NCI-H2171 (cell line): Measurements from ENCODE around the gene SLC6A17.

ENCODE experiments used
- DNase-seq: peaks from one replicate; lab custom pipeline; 2025; lab: John Stamatoyannopoulos, UW

The SLC6A17 gene

DNA sequence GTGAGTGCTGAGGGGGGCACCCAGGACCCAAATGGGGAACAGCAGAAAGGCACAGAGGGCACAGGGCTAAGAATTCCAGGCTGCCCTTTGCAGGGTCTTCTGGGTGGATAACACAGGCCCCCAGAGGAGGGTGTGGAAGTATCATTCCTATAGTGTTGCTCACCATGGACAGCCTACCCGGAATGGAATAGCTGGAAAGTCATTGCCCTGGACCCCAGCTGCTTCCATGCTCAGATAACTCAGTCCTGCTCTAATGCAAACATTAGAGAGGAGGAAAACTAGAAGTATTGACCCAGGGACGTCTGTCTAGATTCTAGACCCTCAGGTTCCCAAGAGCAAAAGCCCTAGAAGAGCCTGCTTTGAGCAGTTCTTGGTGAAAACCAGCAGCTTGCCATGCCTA is 24.7 kb downstream of the SLC6A17 start:
- no peak for DNase-seq

DNA sequence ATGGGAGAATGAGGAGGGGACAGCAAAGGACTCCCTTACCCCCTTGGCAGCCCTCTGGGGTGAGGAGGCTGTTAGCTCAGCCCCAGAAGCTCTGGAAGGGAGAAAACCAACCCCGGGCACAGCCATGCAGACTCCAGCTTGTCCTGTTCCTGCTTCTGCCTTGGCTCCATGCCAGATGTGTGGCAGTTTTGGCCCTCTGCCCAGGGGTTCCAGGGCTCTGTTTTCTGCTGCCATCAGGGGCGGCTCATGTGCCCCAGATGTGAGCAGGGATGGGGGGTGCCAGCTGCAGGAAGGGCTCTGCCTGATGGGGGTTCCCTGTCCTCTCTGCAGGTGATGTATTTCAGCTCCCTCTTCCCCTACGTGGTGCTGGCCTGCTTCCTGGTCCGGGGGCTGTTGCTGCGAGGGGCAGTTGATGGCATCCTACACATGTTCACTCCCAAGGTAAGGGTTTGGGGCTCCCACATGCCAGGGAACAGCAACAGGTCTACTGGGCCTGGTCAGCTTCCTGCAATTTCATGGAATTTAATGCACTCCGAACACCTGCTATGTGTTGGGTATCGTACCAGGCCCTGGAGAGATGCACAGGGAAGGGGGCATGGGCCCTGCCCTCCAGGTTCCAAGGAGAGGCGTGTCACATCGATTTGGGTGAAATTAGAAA is 26.1 kb downstream of the SLC6A17 start:
- peak; percentile 81 for DNase-seq

DNA sequence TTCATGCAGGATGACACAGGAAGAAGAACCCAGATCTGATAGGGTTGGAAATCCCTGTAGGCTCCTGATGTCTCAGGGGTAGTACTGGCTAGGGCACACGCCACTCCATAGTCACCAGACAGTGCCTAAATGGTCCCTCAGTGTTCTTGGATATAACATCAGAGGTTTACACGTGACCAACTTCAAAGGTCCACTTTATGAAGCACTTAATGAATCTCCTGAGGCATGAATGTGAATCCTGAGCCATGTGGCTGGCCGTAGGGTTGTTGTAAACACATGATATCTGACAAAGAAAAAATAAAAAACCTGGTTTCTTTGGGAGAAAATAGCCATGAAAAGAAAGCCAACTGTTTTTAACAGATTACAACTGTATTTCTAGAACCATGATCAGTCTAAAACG is 27.5 kb downstream of the SLC6A17 start:
- no peak for DNase-seq

DNA sequence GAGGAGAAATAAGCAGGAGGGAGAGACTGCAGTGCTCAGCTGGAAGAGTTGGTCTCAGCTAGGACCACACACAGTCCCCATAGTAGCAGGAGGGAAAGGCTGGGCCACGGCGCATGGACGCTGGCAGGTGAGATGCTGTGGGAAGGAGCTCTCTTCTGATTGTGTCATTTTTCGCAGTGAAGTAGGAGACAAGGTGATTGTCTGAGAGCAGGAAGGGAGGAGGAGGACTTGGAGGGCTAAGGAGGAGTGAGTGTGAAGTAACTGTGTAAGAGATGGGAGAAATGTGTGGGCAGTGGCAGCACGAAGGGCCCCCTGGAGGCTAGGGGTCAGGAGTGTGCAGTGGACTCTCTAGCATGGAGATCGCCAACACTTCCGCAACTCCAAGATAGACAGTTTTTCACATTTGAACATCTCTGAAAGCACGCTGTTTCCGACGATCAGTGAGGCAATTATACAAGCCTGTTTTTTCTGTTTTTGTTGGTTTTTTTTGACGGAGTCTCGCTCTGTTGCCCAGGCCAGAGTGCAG is 33.4 kb downstream of the SLC6A17 start:
- DNase-seq, result no peak

DNA sequence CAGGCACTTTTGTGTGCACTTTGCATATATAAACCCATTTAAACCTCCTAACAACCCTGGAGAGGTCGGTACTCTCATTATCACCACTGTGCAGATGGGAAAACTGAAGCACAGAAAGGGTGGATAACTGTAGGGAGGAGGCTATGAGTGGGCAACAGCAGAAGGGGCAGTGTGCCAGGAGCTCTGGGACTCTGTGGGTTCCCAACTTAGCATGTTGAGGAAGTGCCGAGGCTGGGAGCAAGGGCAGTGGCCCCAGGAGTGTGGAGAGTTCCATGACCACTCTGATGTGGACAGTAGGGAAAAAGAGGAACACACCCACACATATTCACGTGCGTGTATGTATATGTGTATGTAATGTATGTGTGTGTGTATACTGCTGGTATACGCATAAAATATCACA is 34.2 kb downstream of the SLC6A17 start:
- no peak for DNase-seq

DNA sequence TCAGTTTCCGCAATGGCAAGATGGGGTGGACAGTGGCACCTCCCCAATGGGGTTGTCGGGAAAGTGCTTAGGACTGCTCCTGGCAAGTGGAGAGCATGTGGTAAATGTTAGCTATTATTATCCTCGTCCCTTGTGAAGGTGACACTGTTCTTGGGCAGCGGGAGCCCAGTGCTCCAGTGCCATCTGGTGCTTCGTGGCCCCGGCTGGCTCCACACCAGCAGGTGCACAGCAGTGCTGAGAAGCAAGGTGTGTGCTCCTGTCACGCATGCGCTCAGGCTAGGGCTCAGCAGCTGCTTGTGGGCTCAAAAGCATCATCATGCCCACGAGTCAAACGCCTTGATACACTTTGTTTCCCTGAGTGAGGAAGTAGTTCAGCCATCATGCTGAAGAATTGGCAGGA is 34.9 kb downstream of the SLC6A17 start:
- peak; percentile 88 for DNase-seq

DNA sequence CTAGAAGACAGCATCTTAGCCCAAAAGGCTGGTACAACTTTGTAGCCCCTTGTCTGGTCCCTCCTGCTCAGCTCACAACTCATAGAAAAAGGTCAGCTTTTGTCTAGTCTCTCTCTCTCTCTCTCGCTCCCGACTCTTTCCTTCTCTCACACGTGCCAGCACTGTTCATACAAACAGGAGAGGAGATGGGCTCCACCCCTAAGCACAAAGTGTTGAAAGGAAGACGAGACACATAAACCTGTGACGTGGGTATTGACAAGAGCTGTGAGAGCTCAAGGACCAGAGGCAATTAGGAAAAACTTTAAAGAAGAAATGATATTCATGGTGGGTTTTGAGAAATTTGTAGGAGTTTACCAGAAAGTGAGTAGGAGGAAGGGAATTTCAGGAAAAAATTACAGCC is 36.3 kb downstream of the SLC6A17 start:
- DNase-seq, result no peak

DNA sequence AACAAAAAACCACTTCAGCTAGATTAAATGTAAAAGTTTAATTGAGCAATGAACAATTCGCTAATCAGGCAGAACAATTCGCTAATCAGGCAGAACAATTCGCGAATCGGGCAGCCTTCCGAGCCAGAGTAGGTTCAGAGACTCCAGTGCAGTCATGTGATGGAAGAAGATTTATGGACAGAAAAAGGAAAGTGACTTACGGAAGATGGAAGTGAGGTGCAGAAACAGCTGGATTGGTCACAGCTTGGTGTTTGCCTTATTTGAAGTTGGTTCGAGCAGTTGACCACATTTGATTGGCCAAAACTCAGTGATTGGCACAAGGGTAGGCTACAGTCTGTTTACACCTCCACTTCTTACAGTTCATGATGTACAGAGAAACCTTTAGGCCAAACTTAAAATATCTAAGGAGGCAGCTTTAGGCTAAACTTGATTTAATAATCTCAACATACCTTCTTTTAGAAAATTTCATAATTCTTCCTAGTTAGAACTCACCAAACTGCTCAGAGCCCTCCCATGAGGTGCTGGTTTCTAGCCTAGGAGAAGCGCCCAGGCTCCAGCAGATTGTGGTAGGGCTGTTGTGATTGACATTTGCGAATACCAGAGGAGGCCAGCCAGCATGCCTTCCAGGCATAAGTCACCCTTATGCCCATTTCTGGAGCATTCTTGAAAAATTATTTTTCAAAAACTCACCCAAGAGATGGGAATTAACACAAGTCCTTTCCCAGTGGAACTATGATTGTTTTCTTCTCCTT is 37.0 kb downstream of the SLC6A17 start:
- no peak for DNase-seq

DNA sequence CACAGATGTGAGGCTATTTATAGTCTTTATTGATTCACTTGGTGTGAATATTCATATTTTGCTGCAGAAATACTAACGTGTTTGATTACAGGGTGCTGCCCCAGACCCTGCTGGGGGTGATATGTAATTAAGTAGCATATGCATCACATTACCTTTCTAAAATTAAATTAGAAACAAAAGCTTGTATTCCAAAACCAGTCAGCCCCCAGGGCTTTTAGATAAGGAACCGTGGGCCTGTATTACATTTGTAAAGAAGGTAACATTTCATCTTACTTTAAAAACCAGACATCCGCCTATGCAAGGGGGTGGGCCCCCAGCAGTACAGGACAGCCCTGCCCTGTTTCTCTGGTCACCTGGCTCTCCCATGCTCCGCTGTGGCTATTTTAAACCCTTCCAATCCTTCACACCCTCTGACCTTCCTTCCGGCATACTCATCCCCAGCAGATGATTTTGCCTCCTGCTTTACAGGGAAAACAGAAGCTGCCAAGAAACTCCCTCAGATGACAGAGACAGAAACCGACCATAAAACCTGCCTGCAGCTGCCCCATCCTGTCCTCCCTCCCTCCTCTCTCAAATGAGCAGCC is 37.8 kb downstream of the SLC6A17 start:
- DNase-seq, result no peak

DNA sequence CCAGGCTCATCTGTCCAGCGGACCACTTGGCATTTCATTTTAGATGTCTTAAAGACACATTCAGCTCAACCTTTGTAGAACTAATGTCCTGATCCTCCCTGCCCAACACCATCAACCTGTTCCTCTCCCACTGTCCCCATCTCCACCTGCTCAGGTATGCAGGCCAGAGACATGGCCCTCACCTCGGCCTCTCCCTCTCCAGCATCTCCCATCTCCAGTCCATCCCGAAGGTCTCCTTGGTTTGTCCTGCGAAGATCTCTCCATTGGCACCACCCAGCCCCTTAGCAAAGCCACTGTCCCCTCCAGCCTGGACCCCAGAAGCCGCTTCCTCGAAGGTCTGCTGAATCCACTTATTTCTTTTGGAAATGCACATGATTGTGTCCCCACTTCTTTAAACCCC is 38.9 kb downstream of the SLC6A17 start:
- no peak for DNase-seq

DNA sequence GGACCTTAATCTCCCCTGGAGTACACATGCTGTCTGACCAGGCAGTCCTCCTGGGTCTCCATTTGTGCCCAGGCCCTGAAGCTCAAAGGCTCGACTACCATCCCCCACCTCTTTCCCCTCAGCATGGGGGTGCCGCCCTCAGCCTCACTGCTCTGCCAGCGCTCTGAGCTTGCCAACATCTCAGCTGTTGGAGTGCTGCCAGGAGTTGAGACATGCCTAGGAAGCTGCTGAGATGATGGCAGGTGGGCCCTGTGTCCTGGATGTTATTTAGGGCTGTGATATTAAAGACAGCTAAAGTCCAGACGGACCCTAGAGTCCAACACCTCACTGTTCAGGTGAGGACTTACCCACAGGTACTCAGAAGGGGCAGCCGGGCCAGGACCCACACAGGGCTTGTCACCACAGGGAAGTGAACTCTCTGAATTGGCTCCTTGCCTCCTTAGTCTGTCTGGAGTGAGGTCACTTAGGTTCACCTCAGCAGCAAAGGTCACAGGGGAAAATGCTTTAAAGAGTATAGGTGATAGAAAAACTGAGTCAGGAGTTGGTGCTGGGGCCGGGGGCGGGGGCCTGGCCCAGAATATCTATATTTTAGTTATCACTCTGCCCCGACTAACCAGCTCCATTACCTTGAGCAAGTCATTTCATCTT is 40.1 kb downstream of the SLC6A17 start:
- DNase-seq, result peak; percentile 68

DNA sequence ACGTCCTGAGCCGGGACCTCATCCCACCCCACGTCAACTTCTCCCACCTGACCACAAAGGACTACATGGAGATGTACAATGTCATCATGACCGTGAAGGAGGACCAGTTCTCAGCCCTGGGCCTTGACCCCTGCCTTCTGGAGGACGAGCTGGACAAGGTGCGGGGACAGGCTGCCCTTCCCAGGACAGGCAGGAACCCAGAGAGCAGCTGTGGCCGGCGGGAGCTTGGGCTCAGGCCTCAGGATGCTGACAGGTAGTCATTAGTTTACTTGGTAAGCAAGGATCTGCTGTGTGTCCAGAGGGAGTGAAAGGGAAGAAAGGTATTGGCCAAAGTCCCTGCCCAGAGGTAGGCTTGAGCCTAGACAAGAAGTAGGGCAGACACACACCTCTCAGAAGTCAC is 42.2 kb downstream of the SLC6A17 start:
- DNase-seq, result no peak

DNA sequence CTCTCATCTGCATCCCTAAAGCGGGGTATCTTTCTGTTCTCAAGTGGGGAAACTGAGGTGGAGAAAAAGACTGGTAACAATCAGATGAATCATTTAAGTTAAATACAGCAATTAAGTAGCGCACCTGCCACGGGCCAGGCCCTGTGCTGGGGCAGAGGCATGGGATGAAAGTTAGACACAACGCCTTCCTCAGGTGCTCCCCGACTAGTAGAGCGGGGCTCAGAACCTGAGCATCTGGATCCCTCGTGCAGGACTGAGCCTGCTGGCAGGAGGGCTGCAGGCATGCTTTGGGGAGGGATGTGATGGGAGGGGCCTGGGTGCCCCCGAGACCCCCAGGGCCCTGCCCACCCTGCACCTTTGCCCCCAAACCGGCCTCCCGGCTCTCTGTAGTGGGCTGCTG is 44.9 kb downstream of the SLC6A17 start:
- no peak for DNase-seq

DNA sequence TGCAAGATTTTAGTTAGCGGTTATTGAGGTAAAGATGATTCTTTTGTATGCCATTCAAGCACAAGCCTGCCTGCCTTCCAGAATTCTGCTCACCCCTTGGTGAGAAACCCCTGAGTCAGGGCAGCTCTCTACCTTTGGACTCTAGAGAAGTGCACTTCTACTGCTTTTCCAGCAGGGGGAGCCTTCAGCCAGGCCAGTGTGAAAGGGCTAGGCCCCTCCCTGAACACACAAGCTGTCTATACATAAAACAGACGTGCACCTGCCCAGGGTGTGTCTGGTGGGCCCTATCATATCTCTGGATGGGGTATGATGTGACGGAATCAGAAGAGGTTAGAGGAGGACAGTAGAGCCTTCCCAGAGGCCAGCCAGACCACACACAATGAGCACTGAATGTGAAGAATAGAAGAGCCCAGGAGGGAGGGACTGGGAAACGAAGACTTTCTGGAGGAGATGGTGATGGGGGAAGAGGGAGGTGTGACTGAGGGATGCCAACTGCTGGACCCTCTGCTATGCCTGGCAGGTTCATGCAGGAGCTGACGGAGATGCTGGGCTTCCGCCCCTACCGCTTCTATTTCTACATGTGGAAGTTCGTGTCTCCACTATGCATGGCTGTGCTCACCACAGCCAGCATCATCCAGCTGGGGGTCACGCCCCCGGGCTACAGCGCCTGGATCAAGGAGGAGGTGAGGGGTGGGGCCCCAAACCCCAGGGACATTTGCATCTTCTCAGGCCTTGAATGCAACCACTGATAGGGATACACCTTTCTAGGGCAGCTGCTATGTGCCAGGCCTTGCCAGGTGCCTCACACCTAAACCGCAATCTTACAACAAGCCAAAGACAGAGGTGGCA is 46.8 kb downstream of the SLC6A17 start:
- DNase-seq, result peak; percentile 60

DNA sequence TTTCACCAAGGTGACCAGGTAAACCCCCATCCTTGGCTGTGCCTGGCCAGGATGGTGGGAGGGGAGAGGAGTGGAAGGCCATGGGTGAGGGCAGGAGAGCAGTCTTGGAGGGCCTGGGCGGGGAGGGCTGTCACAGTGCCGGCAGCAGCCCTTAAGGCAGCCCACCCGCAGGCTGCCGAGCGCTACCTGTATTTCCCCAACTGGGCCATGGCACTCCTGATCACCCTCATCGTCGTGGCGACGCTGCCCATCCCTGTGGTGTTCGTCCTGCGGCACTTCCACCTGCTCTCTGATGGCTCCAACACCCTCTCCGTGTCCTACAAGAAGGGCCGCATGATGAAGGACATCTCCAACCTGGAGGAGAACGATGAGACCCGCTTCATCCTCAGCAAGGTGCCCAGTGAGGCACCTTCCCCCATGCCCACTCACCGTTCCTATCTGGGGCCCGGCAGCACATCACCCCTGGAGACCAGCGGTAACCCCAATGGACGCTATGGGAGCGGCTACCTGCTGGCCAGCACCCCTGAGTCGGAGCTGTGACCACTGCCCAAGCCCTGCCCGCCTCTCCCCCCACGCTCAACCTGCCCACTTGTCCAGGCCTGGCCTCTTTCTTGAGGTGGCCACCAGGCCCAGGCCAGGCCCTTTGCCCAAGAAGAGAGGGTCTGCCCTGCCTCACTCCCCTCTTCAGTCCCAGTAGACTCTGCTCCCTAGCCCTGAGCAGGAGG is 47.8 kb downstream of the SLC6A17 start:
- no peak for DNase-seq

DNA sequence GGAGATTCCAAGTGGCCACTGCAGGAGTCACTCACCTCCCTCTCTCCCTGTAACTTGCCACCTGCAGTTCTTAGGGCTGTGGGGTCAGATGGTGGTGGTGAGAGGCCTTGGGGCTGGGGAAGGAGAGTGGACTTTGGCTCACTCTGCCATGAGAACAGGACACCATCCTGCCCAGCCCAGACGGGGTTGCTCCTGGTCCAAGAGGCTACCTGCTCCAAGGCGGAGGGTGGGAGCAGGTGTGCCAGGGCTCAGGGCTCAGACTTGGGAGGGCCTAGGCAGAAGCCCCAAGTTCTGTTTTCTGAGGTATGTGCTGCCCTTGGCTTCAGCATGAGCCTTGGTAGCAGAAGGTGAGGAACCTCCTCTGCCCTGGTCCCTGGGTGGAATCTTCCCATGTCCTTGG is 48.5 kb downstream of the SLC6A17 start:
- DNase-seq, result no peak

DNA sequence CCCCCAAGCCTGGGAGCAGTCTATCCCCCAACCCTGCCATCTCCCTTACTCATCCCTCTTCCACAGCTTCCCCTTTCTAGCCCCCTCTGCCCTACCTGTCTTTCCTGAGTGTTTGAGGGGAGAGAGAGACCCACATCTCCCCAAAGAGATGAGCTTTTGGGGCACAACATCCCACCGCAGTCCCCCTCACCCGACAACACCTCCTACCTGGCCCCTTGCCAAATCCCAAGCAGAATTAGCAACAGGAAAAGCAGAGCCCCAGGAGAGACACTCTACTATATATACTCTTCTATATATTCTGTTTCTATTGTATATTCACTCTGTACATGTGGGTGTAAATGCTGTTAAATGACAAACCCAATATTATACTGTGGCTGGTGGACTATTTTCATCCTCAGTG is 49.9 kb downstream of the SLC6A17 start:
- DNase-seq, result no peak

DNA sequence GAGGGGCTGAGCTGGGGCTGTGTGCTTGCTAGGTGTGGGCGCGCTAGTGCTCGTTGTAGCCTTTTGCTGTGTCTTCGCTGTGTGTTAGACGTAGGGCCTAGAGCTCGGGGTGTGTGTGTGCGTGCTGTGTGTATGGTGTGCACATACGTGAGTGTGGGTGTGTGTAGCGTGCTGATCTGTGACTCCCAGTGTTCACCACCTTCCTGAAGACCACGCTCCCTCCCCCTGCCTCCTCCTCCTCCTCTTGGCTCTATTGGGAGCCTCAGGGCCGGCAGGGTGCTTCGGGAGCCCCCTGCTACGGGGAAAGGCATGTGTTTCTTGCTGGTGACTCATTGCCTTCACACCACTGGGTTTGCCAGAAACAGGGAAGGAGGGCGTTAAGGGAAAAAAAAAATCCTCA is 50.4 kb downstream of the SLC6A17 start:
- DNase-seq, result no peak

DNA sequence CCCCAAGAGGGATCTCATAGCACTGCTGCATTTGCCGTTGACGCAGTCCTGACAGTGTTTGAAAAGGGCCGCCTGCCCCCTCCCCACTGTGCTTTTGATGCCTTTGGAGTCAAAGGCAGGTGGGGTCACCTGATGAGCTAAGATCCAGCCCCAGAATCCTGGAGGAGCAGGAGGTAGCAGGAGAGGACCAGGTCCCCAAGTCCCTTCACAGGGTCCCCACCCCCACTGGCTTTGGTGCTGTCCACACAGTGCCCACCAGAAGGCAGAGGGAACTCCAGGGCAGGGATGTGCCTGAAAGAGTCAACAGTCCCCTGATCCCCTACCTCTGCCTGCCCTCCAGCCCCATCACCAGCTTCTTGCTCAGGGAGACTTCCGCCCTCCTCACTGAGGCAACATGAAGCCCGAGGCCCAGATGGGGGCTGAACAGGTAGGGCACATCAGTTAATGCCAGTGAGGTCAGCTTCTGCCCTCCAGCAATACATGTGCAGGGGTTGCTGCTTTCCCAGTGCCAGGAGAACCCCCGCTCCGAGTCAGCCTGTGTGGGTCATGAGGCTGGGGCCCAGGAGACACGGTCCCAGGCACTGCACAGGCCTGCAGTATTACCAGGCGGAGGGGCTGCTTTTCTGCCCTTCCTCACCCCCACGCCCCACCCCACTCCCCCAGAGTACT is 51.0 kb downstream of the SLC6A17 start:
- no peak for DNase-seq

DNA sequence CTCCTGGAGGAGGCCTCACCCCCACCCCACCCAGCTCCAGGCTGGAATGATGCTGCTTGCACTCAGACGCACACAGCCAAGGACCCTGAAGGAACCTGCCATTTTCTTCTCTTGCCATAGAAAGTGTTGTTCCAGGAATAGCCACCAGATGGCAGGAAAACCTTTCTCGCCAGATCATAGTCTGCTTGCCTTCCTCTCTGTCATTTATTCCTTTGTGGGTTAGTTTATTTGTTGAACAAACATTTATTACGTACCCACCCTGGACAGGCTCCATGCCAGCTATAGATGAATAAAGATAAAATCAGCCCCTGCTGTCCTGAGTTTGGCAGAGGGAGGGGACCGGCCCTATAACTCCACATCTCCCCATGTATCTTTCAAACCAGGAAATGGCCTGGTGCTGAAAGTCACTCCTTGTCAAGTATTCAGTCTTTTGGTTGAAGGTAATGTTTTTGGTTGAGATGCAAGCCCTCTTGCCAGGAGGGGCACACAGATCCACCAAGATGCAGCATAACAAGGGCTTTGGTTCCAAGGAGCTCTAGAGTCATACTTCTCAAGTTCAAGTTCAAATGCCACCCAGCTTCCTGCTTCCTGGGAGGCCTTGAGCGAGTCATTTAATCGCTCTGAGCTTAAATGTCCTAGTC is 52.8 kb downstream of the SLC6A17 start:
- peak; percentile 45 for DNase-seq
